Measurements from ENCODE around the gene HPCA.

Gene HPCA

GRCh38 chr1:32937061-32937460 is 50.8 kb downstream of the HPCA start:
- no peak for DNase-seq (ENCODE audit: low read depth)

GRCh38 chr1:32939655-32940371 is 53.5 kb downstream of the HPCA start:
- DNase-seq (ENCODE audit: low read depth) = peak; percentile 78

GRCh38 chr1:32944180-32944579 is 57.9 kb downstream of the HPCA start:
- no peak for DNase-seq (ENCODE audit: low read depth)
